Hepatocyte (in vitro differentiated cells): ENCODE results near the gene FGGY. TPM values are rescaled to one million over a fixed set of nuclear protein-coding genes. Genes with fewer than 3 reads are reported as not detected.
A peak's percentile ranks its signal among the peaks of the same experiment; 100 is the strongest.

ENCODE experiments used
- DNase-seq: peaks from one replicate; pipeline ENCODE4 v3.0.0-alpha.2; 2016; ENCODE audit warnings: low spot score
- H2AFZ ChIP-seq: fragments of 200-600 bp; sonication (generic); 2 replicates; pipeline ENCODE4 v1.6.0; 2016; ENCODE audit warnings: antibody characterized with exemption, mild to moderate bottlenecking
- H3K27ac ChIP-seq: fragments of 200-600 bp; sonication (generic); 2 replicates; pipeline ENCODE4 v1.5.1; 2016; ENCODE audit warnings: mild to moderate bottlenecking
- H3K27me3 ChIP-seq: fragments of 200-600 bp; sonication (generic); 2 replicates; pipeline ENCODE4 v1.6.1; 2016
- H3K36me3 ChIP-seq: fragments of 200-600 bp; sonication (generic); replicated peaks from 2 replicates; pipeline ENCODE4 v1.5.1; 2016; ENCODE audit warnings: low read depth; ENCODE audit not compliant: insufficient read depth
- H3K4me1 ChIP-seq: fragments of 200-600 bp; sonication (generic); 2 replicates; pipeline ENCODE4 v1.5.1; 2016; ENCODE audit warnings: mild to moderate bottlenecking, moderate library complexity; ENCODE audit not compliant: insufficient read depth
- H3K4me2 ChIP-seq: fragments of 200-600 bp; sonication (generic); 2 replicates; pipeline ENCODE4 v1.6.0; 2016
- H3K4me3 ChIP-seq: fragments of 200-600 bp; sonication (generic); 2 replicates; pipeline ENCODE4 v1.5.1; 2016; ENCODE audit warnings: mild to moderate bottlenecking
- H3K79me2 ChIP-seq: fragments of 200-600 bp; sonication (generic); 2 replicates; pipeline ENCODE4 v1.6.0; 2017; ENCODE audit warnings: mild to moderate bottlenecking
- H3K9me2 ChIP-seq: fragments of 200-600 bp; sonication (generic); replicated peaks from 2 replicates; pipeline ENCODE4 v1.6.0; 2017; ENCODE audit warnings: mild to moderate bottlenecking; ENCODE audit not compliant: insufficient read depth
- H3K9me3 ChIP-seq: fragments of 200-600 bp; sonication (generic); 2 replicates; pipeline ENCODE4 v1.5.1; 2016; ENCODE audit warnings: low read depth, mild to moderate bottlenecking
- H4K20me1 ChIP-seq: fragments of 200-600 bp; sonication (generic); 2 replicates; pipeline ENCODE4 v1.6.0; 2016; ENCODE audit warnings: mild to moderate bottlenecking; ENCODE audit not compliant: insufficient read depth, poor library complexity, severe bottlenecking
- CTCF ChIP-seq: fragments of 200-600 bp; sonication (generic); IDR thresholded peaks from 2 replicates; pipeline ENCODE4 v1.5.1; 2016; ENCODE audit warnings: antibody characterized with exemption, mild to moderate bottlenecking; ENCODE audit not compliant: poor library complexity
- EZH2 ChIP-seq: fragments of 200-600 bp; sonication (generic); IDR thresholded peaks from 2 replicates; pipeline ENCODE4 v1.6.1; 2016; ENCODE audit warnings: antibody characterized with exemption, mild to moderate bottlenecking, borderline replicate concordance
- EZH2phosphoT487 ChIP-seq: fragments of 200-600 bp; sonication (generic); IDR thresholded peaks from one replicate; pipeline ENCODE4 v1.6.1; 2018; ENCODE audit warnings: antibody characterized with exemption, mild to moderate bottlenecking, low read depth, moderate library complexity; ENCODE audit not compliant: unreplicated experiment, severe bottlenecking
- WGBS: methylation state at CpG from one replicate; pipeline ENCODE4 v1.1.6; 2016; ENCODE audit warnings: low lambda C conversion rate; ENCODE audit errors: missing lambda C conversion rate; 5-methylcytosine and 5-hydroxymethylcytosine counted together
- polyA plus RNA-seq: library from polyadenylated mRNA; unstranded; fragments of >200 nt; fragmentation: Nextera tagmentation; extraction: Ambion mirVana; gene quantifications from 2 replicates; pipeline ENCODE4 v1.2.1, GENCODE V29; 2016
- total RNA-seq: library from RNA; depleted of rRNA; stranded (reverse); fragments of >200 nt; gene quantifications from 2 replicates; pipeline ENCODE4 v1.2.3, GENCODE V29; 2014

FGGY gene
- total and polyA plus RNA-seq, 2 experiments from 2014 or later: 18.0 to 20.6 TPM

GRCh38 chr1:59478822-59479221 lies 181.9 kb downstream of the FGGY start:
- Histone ChIP-seq H3K4me1 (no peaks in the 10 kb centered on the region), H3K4me3 (no peak overlapping the region), H3K79me2 (no peaks in the 10 kb centered on the region), H3K27me3 (no peaks in the 10 kb centered on the region), H3K27ac (no peak overlapping the region), H4K20me1 (no peaks in the 10 kb centered on the region), H2AFZ (no peak overlapping the region), H3K4me2 (no peak overlapping the region), H3K9me3 (no peaks in the 10 kb centered on the region), H3K36me3 (no peaks in the 10 kb centered on the region), H3K9me2 (no peaks in the 10 kb centered on the region)
- DNase-seq: no peak
- WGBS: 87% methylated on average over 2 of the region's 2 CpGs
- TF ChIP-seq CTCF (no peak), EZH2phosphoT487 (no peak), EZH2 (no peak)

- Histone ChIP-seq H3K36me3 (no peaks in the 10 kb centered on the region), H4K20me1 (no peaks in the 10 kb centered on the region), H2AFZ (no peak overlapping the region), H3K79me2 (no peaks in the 10 kb centered on the region), H3K27ac (peak overlapping the region; percentile 10), H3K4me3 (no peak overlapping the region), H3K27me3 (no peaks in the 10 kb centered on the region), H3K9me2 (no peaks in the 10 kb centered on the region), H3K4me1 (peaks cover 3% of the 10 kb centered on the region), H3K4me2 (peak overlapping the region; percentile 14), H3K9me3 (no peaks in the 10 kb centered on the region)
- TF ChIP-seq CTCF: no peak
- TF ChIP-seq EZH2: no peak
- no peak for TF ChIP-seq EZH2phosphoT487
- 75% methylated on average over 7 of the region's 7 CpGs for WGBS
- DNase-seq: peak; percentile 18
Observed at GRCh38 chr1:59480188-59480888, 183.4 kb downstream of the FGGY start.

DNA sequence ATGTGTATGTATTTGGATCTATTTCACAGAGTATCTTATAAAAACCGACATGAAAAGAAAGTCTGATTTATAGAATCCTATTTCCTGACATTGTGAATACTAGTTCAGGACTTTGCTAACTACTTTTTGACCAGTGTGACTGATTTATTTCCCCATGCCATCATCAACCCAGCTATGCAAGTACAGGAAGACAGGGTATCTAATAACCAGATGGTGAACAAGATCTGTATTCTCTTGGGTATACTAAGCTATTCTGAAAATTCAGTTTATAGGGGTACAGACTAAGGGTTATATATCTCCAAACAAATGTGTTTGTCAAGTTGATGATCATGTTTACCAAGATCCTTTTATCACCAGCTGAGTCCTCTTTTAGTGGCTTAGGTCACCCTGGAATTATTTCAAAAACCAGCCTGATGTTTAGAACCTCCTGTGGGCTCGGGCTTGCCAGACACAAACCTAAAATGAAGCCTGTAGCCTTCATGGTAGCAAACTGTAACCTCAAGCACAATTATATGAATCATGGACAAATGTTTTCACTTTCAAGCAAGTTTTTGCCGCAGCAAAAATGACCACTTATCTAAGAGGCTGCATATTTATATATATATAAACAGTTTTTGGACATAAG lies 185.1 kb downstream of the FGGY start:
- Histone ChIP-seq H3K36me3 (no peaks in the 10 kb centered on the region), H3K4me2 (no peak overlapping the region), H4K20me1 (no peaks in the 10 kb centered on the region), H3K27ac (peak overlapping the region; percentile 27), H3K4me3 (no peak overlapping the region), H3K9me3 (no peaks in the 10 kb centered on the region), H3K27me3 (no peaks in the 10 kb centered on the region), H3K9me2 (no peaks in the 10 kb centered on the region), H2AFZ (no peak overlapping the region), H3K4me1 (peaks cover 10% of the 10 kb centered on the region), H3K79me2 (no peaks in the 10 kb centered on the region)
- no peak for TF ChIP-seq CTCF
- TF ChIP-seq EZH2: no peak
- TF ChIP-seq EZH2phosphoT487: no peak
- no peak for DNase-seq
- 56% methylated on average over 3 of the region's 3 CpGs for WGBS
